Kasumi-1 (cell line): ENCODE results near the gene AKAIN1.

Experiments used
- DNase-seq, 2 experiments: peaks; one replicate each; lab custom pipeline; 2025; lab: John Stamatoyannopoulos, UW

Gene AKAIN1

DNA sequence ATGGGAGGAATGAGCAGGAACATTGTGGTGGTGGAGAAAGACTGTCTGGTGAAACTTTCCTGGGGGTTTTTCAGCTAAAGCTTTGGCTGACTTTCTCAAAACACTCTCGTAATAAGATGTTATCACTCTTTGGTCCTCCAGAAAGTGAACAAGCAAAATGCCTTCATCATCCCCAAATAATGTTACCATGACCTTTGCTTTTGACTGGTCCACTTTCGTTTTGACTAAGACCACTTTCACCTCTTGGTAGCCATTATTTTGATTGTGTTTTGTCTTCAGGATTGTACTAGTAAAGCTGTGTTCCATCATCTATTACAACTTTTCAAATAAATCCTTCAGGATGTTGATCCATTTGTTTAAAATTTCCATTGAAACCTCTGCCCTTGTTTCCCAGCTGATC, 103.2 kb downstream of the AKAIN1 start:
- no peak for DNase-seq
